H9 (cell line): ENCODE results near the gene UBL5. TPM values are rescaled to one million over a fixed set of nuclear protein-coding genes. Genes with fewer than 3 reads are reported as not detected.
A peak's percentile ranks its signal among the peaks of the same experiment; 100 is the strongest.

Experiments
- DNase-seq: peaks from one replicate; pipeline ENCODE4 v3.0.0-alpha.2; 2017
- H2AFZ ChIP-seq: one replicate; pipeline ENCODE4 v1.6.1; 2013; ENCODE audit warnings: mild to moderate bottlenecking, low read length, control low read depth, moderate library complexity
- H2AK5ac ChIP-seq: 2 replicates; pipeline ENCODE4 v1.6.1; 2013; ENCODE audit warnings: low read length, control low read depth, mixed read lengths; ENCODE audit not compliant: insufficient read length
- H2BK120ac ChIP-seq: one replicate; pipeline ENCODE4 v1.6.1; 2013; ENCODE audit warnings: low read depth, mild to moderate bottlenecking, low read length, control low read depth, inconsistent platforms; ENCODE audit not compliant: poor library complexity, severe bottlenecking
- H2BK12ac ChIP-seq: 2 replicates; pipeline ENCODE4 v1.6.1; 2013; ENCODE audit warnings: low read length, control low read depth, mixed read lengths, low read depth; ENCODE audit not compliant: insufficient read length
- H2BK15ac ChIP-seq: 2 replicates; pipeline ENCODE4 v1.6.1; 2013; ENCODE audit warnings: low read depth, low read length, control low read depth
- H2BK20ac ChIP-seq: one replicate; pipeline ENCODE4 v1.6.1; 2013; ENCODE audit warnings: low read depth, mild to moderate bottlenecking, low read length, control low read depth, inconsistent platforms; ENCODE audit not compliant: poor library complexity, severe bottlenecking
- H2BK5ac ChIP-seq: 2 replicates; pipeline ENCODE4 v1.6.1; 2013; ENCODE audit warnings: low read length, control low read depth, mixed read lengths; ENCODE audit not compliant: insufficient read length
- H3K14ac ChIP-seq: 2 replicates; pipeline ENCODE4 v1.6.1; 2013; ENCODE audit warnings: low read length, control low read depth; ENCODE audit not compliant: insufficient read depth
- H3K18ac ChIP-seq: 2 replicates; pipeline ENCODE4 v1.6.1; 2013; ENCODE audit warnings: low read depth, mild to moderate bottlenecking, mixed read lengths, low read length, control low read depth; ENCODE audit not compliant: insufficient read length
- H3K23ac ChIP-seq: 2 replicates; pipeline ENCODE4 v1.6.1; 2013; ENCODE audit warnings: low read length, control low read depth, mixed read lengths, low read depth; ENCODE audit not compliant: insufficient read length
- H3K23me2 ChIP-seq: 2 replicates; pipeline ENCODE4 v1.6.1; 2013; ENCODE audit warnings: low read depth, mild to moderate bottlenecking, mixed read lengths, low read length, control low read depth; ENCODE audit not compliant: insufficient read length, poor library complexity, severe bottlenecking
- H3K27ac ChIP-seq: 2 replicates; pipeline ENCODE4 v1.5.1; 2013; ENCODE audit warnings: low read length, control low read depth, mixed read lengths, low read depth; ENCODE audit not compliant: insufficient read length
- H3K27me3 ChIP-seq: 2 replicates; pipeline ENCODE4 v1.6.1; 2013; ENCODE audit warnings: low read length, control low read depth, inconsistent platforms; ENCODE audit not compliant: insufficient read depth
- H3K4ac ChIP-seq: 2 replicates; pipeline ENCODE4 v1.6.1; 2013; ENCODE audit warnings: low read depth, mild to moderate bottlenecking, control low read depth, inconsistent platforms, low read length, moderate library complexity
- H3K4me1 ChIP-seq: 2 replicates; pipeline ENCODE4 v1.6.1; 2013; ENCODE audit warnings: low read length, control low read depth, inconsistent platforms; ENCODE audit not compliant: insufficient read depth
- H3K4me2 ChIP-seq: 2 replicates; pipeline ENCODE4 v1.6.1; 2013; ENCODE audit warnings: low read length, control low read depth, mixed read lengths; ENCODE audit not compliant: insufficient read length, insufficient read depth
- H3K56ac ChIP-seq: 2 replicates; pipeline ENCODE4 v1.6.1; 2013; ENCODE audit warnings: low read depth, mild to moderate bottlenecking, mixed read lengths, low read length, control low read depth; ENCODE audit not compliant: insufficient read length
- H3K79me1 ChIP-seq: 2 replicates; pipeline ENCODE4 v1.6.1; 2013; ENCODE audit warnings: low read depth, mild to moderate bottlenecking, moderate library complexity, low read length, control low read depth, inconsistent platforms; ENCODE audit not compliant: insufficient read depth, poor library complexity, severe bottlenecking
- H3K79me2 ChIP-seq: 2 replicates; pipeline ENCODE4 v1.6.1; 2013; ENCODE audit warnings: low read length, control low read depth, inconsistent platforms; ENCODE audit not compliant: insufficient read depth
- H3K9ac ChIP-seq: 2 replicates; pipeline ENCODE4 v1.6.1; 2013; ENCODE audit warnings: low read length, control low read depth, mixed read lengths; ENCODE audit not compliant: insufficient read length; ENCODE audit errors: extremely low read depth
- H3K9me3 ChIP-seq: one replicate; pipeline ENCODE4 v1.6.1; 2013; ENCODE audit warnings: low read depth, low read length, inconsistent platforms; ENCODE audit not compliant: control insufficient read depth
- H3T11ph ChIP-seq: one replicate; pipeline ENCODE4 v1.6.1; 2013; ENCODE audit warnings: mild to moderate bottlenecking, low read length, control low read depth, inconsistent platforms
- H4K20me1 ChIP-seq: one replicate; pipeline ENCODE4 v1.6.1; 2013; ENCODE audit not compliant: control insufficient read depth, insufficient read length, insufficient read depth
- H4K5ac ChIP-seq: 2 replicates; pipeline ENCODE4 v1.6.1; 2013; ENCODE audit warnings: low read depth, mild to moderate bottlenecking, mixed read lengths, low read length, control low read depth; ENCODE audit not compliant: insufficient read length
- H4K8ac ChIP-seq: replicated peaks from 2 replicates; pipeline ENCODE4 v1.6.1; 2013; ENCODE audit warnings: low read length, control low read depth, mixed read lengths, low read depth; ENCODE audit not compliant: insufficient read length
- H4K91ac ChIP-seq: 2 replicates; pipeline ENCODE4 v1.6.1; 2013; ENCODE audit warnings: low read depth, mild to moderate bottlenecking, moderate library complexity, mixed read lengths, low read length, control low read depth; ENCODE audit not compliant: insufficient read length
- H3K27ac Mint-ChIP-seq, 3 experiments: 2 replicates in 2 of 3; 3 replicates in 1 of 3; pipeline ENCODE4 v1.8.0; 2020 to 2021; ENCODE audit warnings: mixed read lengths in 3 of 3, mild to moderate bottlenecking in 1 of 3, moderate library complexity in 1 of 3
- H3K27me3 Mint-ChIP-seq: 2 replicates; pipeline ENCODE4 v1.8.0; 2021; ENCODE audit warnings: low read depth, mild to moderate bottlenecking, moderate library complexity, mixed read lengths
- H3K36me3 Mint-ChIP-seq, 3 experiments: 2 replicates in 2 of 3; 3 replicates in 1 of 3; pipeline ENCODE4 v1.8.0; 2020 to 2021; ENCODE audit warnings: low read depth in 3 of 3, mixed read lengths in 3 of 3; ENCODE audit not compliant: insufficient read depth in 1 of 3
- H3K4me1 Mint-ChIP-seq, 2 experiments: 2 replicates each; pipeline ENCODE4 v1.8.0; 2020; ENCODE audit warnings: mixed read lengths in 2 of 2
- H3K4me3 Mint-ChIP-seq, 2 experiments: 2 replicates in 1 of 2; 3 replicates in 1 of 2; pipeline ENCODE4 v1.8.0; 2020 to 2021; ENCODE audit warnings: mild to moderate bottlenecking in 2 of 2, mixed read lengths in 2 of 2, moderate library complexity in 1 of 2
- H3K9me3 Mint-ChIP-seq, 2 experiments: 2 replicates in 1 of 2; 3 replicates in 1 of 2; pipeline ENCODE4 v1.8.0; 2020; ENCODE audit warnings: mild to moderate bottlenecking in 2 of 2, mixed read lengths in 2 of 2, moderate library complexity in 1 of 2
- CTCF ChIP-seq: fragments of 200-600 bp; sonication (generic); conservative IDR thresholded peaks from 3 replicates; pipeline ENCODE4 v1.8.0; 2021; ENCODE audit warnings: antibody characterized with exemption, mild to moderate bottlenecking
- WGBS: extraction: QIAGEN DNeasy Blood & Tissue Kit; methylation state at CpG from one replicate; pipeline ENCODE4 v1.1.7; 2013; ENCODE audit warnings: missing lambda C conversion rate, low lambda C conversion rate, mixed read lengths; ENCODE audit not compliant: insufficient read length; ENCODE audit errors: extremely low coverage; 5-methylcytosine and 5-hydroxymethylcytosine counted together
- total RNA-seq: library from RNA; stranded (reverse); gene quantifications from 2 replicates; pipeline ENCODE4 v1.2.1, GENCODE V29; 2021

UBL5 gene
- total RNA-seq, 1 experiment from 2014 or later = 393 TPM

GRCh38 chr19:9872618-9873242, 45.0 kb downstream of the UBL5 start:
- Histone ChIP-seq H3K79me1 (no peaks in the 10 kb centered on the region), H2BK12ac (no peak overlapping the region), H2BK15ac (no peak overlapping the region), H4K5ac (no peak overlapping the region), H4K91ac (no peak overlapping the region), H3K4me2 (no peak overlapping the region), H2AFZ (no peak overlapping the region), H3K4ac (no peak overlapping the region), H3K23ac (no peak overlapping the region), H3K27me3 (no peaks in the 10 kb centered on the region), H3K9me3 (no peaks in the 10 kb centered on the region), H3K9ac (no peak overlapping the region), H2BK20ac (no peak overlapping the region), H3K79me2 (no peaks in the 10 kb centered on the region), H3K14ac (no peak overlapping the region), H3K4me1 (no peaks in the 10 kb centered on the region), H2AK5ac (no peak overlapping the region), H3K56ac (no peak overlapping the region), H3T11ph (no peak overlapping the region), H3K18ac (no peak overlapping the region), H4K8ac (no peak overlapping the region), H4K20me1 (no peaks in the 10 kb centered on the region), H2BK120ac (no peak overlapping the region), H3K23me2 (no peaks in the 10 kb centered on the region), H3K27ac (no peak overlapping the region), H2BK5ac (no peak overlapping the region)
- H3K4me3 Mint-ChIP-seq = no peak overlapping the region
- 100% methylated on average over 1 of the region's 8 CpGs for WGBS
- no peak for TF ChIP-seq CTCF
- H3K4me1 Mint-ChIP-seq = peaks cover 9 to 22% of the 10 kb centered on the region in 2 experiments
- peak overlapping the region in 1 of 3 experiments; percentile 14; a peak in 2 of 7 replicates for H3K27ac Mint-ChIP-seq
- DNase-seq = no peak
- no peaks in the 10 kb centered on the region for H3K9me3 Mint-ChIP-seq
- H3K36me3 Mint-ChIP-seq = no peaks in the 10 kb centered on the region; a peak in 1 of 7 replicates
- H3K27me3 Mint-ChIP-seq = no peaks in the 10 kb centered on the region
